Endothelial cell of umbilical vein (primary cell): ENCODE results near the gene PLPPR5. TPM values are rescaled to one million over a fixed set of nuclear protein-coding genes. Genes with fewer than 3 reads are reported as not detected.

Experiments
- BruUV-seq: library from RNA; stranded (reverse); fragments of 400-500 nt; replicated peaks from 2 replicates; lab custom pipeline; 2021; lab: Mats Ljungman, UMichigan
- CTCF ChIA-PET: fragments of 300-600, 350-600 bp; sonication (Branson Sonifier 250); formaldehyde crosslinking; loops from one replicate; lab custom pipeline; 2021; ENCODE audit warnings: antibody characterized with exemption, inconsistent platforms; lab: Charles Lee
- POLR2A ChIA-PET: fragments of 300-600, 350-600 bp; sonication (Branson Sonifier 250); formaldehyde crosslinking; loops from one replicate; lab custom pipeline; 2021; ENCODE audit warnings: antibody characterized with exemption, inconsistent platforms; lab: Charles Lee
- DNase-seq: peaks from one replicate; pipeline ENCODE4 v3.0.0-alpha.2; 2011; ENCODE audit warnings: low read depth, low spot score
- FAIRE-seq: peaks from 2 replicates; lab custom pipeline; 2011; peaks lifted over from hg19 to GRCh38; lab: Jason Lieb, UNC
- H2AFZ ChIP-seq: 2 replicates; pipeline ENCODE4 v1.6.0; 2012; ENCODE audit warnings: low read depth, low read length, control low read depth, inconsistent platforms
- H3K27ac ChIP-seq: 2 replicates; pipeline ENCODE4 v1.5.1; 2011; ENCODE audit warnings: low read depth, mild to moderate bottlenecking, control low read depth, low read length, moderate library complexity; ENCODE audit not compliant: insufficient read depth
- H3K27me3 ChIP-seq, 2 experiments: 2 replicates each; pipeline versions ENCODE4 v1.6.0 to v1.6.1; 2011; ENCODE audit warnings: low read length in 2 of 2, mixed read lengths in 1 of 2; ENCODE audit not compliant: control insufficient read depth in 2 of 2, insufficient read depth in 2 of 2
- H3K36me3 ChIP-seq, 2 experiments: 2 replicates in 1 of 2; 3 replicates in 1 of 2; pipeline ENCODE4 v1.5.1; 2011; ENCODE audit warnings: low read length in 2 of 2, mild to moderate bottlenecking in 1 of 2, moderate library complexity in 1 of 2; ENCODE audit not compliant: control insufficient read depth in 2 of 2, insufficient read depth in 2 of 2; ENCODE audit errors: extremely low read depth in 1 of 2
- H3K4me1 ChIP-seq: 3 replicates; pipeline ENCODE4 v1.5.1; 2011; ENCODE audit warnings: mild to moderate bottlenecking, low read length; ENCODE audit not compliant: control insufficient read depth, insufficient read depth; ENCODE audit errors: extremely low read depth
- H3K4me2 ChIP-seq: 2 replicates; pipeline ENCODE4 v1.6.1; 2011; ENCODE audit warnings: low read length, control low read depth, mixed read lengths; ENCODE audit not compliant: insufficient read depth
- H3K4me3 ChIP-seq, 3 experiments: fragments of 200-600 bp in 1 of 3; sonication (generic), shearing (Covaris generic) in 1 of 3; replicated peaks in 1 of 3; 2 replicates each; pipeline ENCODE4 v1.5.1; 2011 to 2016; ENCODE audit warnings: control low read depth in 3 of 3, low read length in 3 of 3, mild to moderate bottlenecking in 2 of 3, inconsistent platforms in 1 of 3, low read depth in 1 of 3, moderate library complexity in 1 of 3; ENCODE audit not compliant: insufficient read depth in 1 of 3
- H3K79me2 ChIP-seq: 2 replicates; pipeline ENCODE4 v1.6.0; 2012; ENCODE audit warnings: low read length, inconsistent platforms; ENCODE audit not compliant: control insufficient read depth, insufficient read depth
- H3K9ac ChIP-seq: replicated peaks from 2 replicates; pipeline ENCODE3; 2011; ENCODE audit warnings: low read length, control low read depth; ENCODE audit not compliant: insufficient read depth; ENCODE audit errors: extremely low read depth
- H3K9me1 ChIP-seq: replicated peaks from 3 replicates; pipeline ENCODE4 v1.6.0; 2011; ENCODE audit warnings: mild to moderate bottlenecking, low read length; ENCODE audit not compliant: control insufficient read depth, insufficient read depth; ENCODE audit errors: extremely low read depth
- H3K9me3 ChIP-seq: replicated peaks from 2 replicates; pipeline ENCODE4 v1.5.1; 2012; ENCODE audit warnings: low read length, inconsistent platforms; ENCODE audit not compliant: control insufficient read depth, insufficient read depth
- H4K20me1 ChIP-seq: replicated peaks from 2 replicates; pipeline ENCODE3; 2011; ENCODE audit warnings: mild to moderate bottlenecking, low read length; ENCODE audit not compliant: control insufficient read depth, insufficient read depth; ENCODE audit errors: extremely low read depth
- FOS ChIP-seq: IDR thresholded peaks from 2 replicates; pipeline ENCODE4 v1.6.1; 2011; ENCODE audit warnings: mild to moderate bottlenecking, low read length, moderate library complexity, borderline replicate concordance; ENCODE audit not compliant: insufficient read depth
- GATA2 ChIP-seq: IDR thresholded peaks from 2 replicates; pipeline ENCODE4 v1.7.0; 2011; ENCODE audit warnings: low read depth, mild to moderate bottlenecking, moderate library complexity, mixed read lengths, low read length; ENCODE audit not compliant: insufficient read length, insufficient read depth
- JUN ChIP-seq: IDR thresholded peaks from 2 replicates; pipeline ENCODE4 v1.6.1; 2011; ENCODE audit warnings: borderline replicate concordance, low read depth; ENCODE audit not compliant: insufficient read length, insufficient read depth
- MYC ChIP-seq: IDR thresholded peaks from one replicate; pipeline ENCODE4 v1.6.1; 2011; ENCODE audit warnings: mild to moderate bottlenecking, low read depth, low read length
- POLR2A ChIP-seq: IDR thresholded peaks from 2 replicates; pipeline ENCODE4 v1.6.1; 2012; ENCODE audit warnings: low read depth, mild to moderate bottlenecking, control low read depth, low read length
- POLR2AphosphoS5 ChIP-seq: IDR thresholded peaks from 2 replicates; pipeline ENCODE4 v1.6.1; 2012; ENCODE audit warnings: low read depth, mild to moderate bottlenecking, control low read depth, low read length, moderate library complexity; ENCODE audit not compliant: insufficient read depth
- dilution Hi-C: fragments of 300-500 bp; cut with MboI; formaldehyde crosslinking; loops from one replicate; pipeline ENCODE4 v1.15.0; 2019; ENCODE audit warnings: low sequenced_read_pairs; ENCODE audit not compliant: extremely low pct_ligation_motif_present
- intact Hi-C: fragments of 100-400 bp; cut with micrococcal nuclease; formaldehyde crosslinking; loops from one replicate; pipeline ENCODE4 v1.10.0; 2022
- polyA plus RNA-seq, 4 experiments: library from polyadenylated mRNA; depleted of rRNA in 3 of 4; stranded (reverse) in 3 of 4; unstranded in 1 of 4; fragments of >200 nt; gene quantifications; 2 replicates each; pipeline versions ENCODE4 v1.2.1 to v1.2.3, GENCODE V29; 2011 to 2012; ENCODE audit warnings: missing spikeins in 1 of 4
- total RNA-seq: library from RNA; stranded (reverse); gene quantifications from 2 replicates; pipeline ENCODE4 v1.2.3, GENCODE V29; 2021
- TF ChIP-seq, protein P1 (sequence below): IDR thresholded peaks from 2 replicates; pipeline ENCODE4 v1.6.1; 2011; ENCODE audit not compliant: insufficient read depth, insufficient read length

The PLPPR5 gene
- total and polyA plus RNA-seq, 2 donors (not counting 3 experiments of a cell fraction or from before 2014, with no cell fraction given), result not detected

DNA sequence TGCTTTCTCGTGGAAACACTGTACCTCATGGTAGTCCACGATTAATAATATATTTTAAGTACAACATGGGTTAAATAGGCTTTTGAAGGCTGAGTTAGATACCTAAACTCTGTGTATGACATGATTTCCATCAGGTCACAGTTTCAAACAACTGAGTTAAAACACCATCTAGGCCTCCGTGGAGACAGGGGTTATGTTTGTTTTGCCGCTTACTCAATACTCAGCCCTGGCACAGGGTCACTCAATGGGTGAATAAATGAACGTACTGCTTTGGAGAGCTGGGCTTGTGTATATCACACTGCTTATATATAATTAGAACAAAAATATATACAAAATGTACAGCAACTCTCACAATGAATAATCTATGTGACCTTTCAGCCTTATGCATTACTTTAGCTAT, 72.5 kb downstream of the PLPPR5 start:
- H3K4me1 ChIP-seq, result no peaks in the 10 kb centered on the region
- no peak overlapping the region for H3K27ac ChIP-seq
- H3K9ac ChIP-seq, result no peak overlapping the region
- no peak overlapping the region for H3K4me2 ChIP-seq
- FAIRE-seq (no peak), DNase-seq (no peak)
- H3K9me3 ChIP-seq, result no peaks in the 10 kb centered on the region
- no peaks in the 10 kb centered on the region for H3K9me1 ChIP-seq
- intact Hi-C loops (no loop called here), dilution Hi-C loops (no loop called here)
- BruUV-seq, result no TSS peak
- CTCF ChIA-PET, result no interaction called here
- H3K36me3 ChIP-seq, result no peaks in the 10 kb centered on the region
- H3K79me2 ChIP-seq, result no peaks in the 10 kb centered on the region
- POLR2A ChIA-PET, result no interaction called here
- no peak overlapping the region for H2AFZ ChIP-seq
- no peak for TF ChIP-seq GATA2
- TF ChIP-seq MYC, result no peak
- no peak for TF ChIP-seq POLR2AphosphoS5
- no peak for TF ChIP-seq JUN
- no peak for TF ChIP-seq FOS
- TF ChIP-seq, protein P1, sequence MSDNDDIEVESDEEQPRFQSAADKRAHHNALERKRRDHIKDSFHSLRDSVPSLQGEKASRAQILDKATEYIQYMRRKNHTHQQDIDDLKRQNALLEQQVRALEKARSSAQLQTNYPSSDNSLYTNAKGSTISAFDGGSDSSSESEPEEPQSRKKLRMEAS, result no peak
- TF ChIP-seq POLR2A, result no peak
- no peak overlapping the region for H3K4me3 ChIP-seq
- H3K27me3 ChIP-seq, result peaks cover 6% of the 10 kb centered on the region in 2 experiments
- no peaks in the 10 kb centered on the region for H4K20me1 ChIP-seq

DNA sequence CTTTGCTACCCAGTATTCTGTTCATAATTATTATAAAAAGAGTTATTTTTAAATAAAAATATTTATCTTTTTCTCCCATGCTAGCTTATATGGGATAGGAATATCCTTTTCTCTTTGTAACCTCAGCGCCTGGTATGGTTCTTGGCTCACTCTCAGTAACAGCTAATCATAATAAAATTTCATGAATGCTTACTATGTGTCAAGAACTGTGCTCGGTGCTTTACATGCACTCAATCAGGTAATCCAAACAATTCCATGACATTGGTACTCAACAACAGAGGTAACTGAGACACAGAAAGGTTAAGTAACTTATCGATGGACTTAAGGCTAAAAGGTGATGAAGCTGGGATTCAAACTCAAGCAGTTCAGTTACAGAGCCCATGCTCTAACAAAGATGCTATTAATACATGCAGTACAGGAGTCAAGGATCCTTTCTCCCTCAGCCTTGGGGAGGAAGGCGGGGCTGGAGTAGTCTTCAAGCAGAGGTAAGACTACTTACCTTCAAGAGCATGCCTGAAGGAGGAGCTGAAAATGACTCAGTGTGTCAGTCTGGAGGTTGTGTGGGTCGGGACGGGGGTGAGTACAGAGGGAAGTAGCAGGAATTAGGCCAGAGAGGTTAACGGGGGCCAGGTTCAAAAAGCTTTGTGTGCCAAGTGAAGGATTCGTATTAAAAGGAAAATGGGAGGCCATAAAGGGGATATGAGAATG, 73.4 kb downstream of the PLPPR5 start:
- no TSS peak for BruUV-seq
- FAIRE-seq, result no peak
- H3K4me2 ChIP-seq, result no peak overlapping the region
- H3K4me1 ChIP-seq, result no peaks in the 10 kb centered on the region
- no peak overlapping the region for H2AFZ ChIP-seq
- POLR2A ChIA-PET, result no interaction called here
- intact Hi-C loops, result no loop called here
- no peaks in the 10 kb centered on the region for H3K9me3 ChIP-seq
- CTCF ChIA-PET, result no interaction called here
- no peaks in the 10 kb centered on the region for H3K79me2 ChIP-seq
- no peaks in the 10 kb centered on the region for H3K9me1 ChIP-seq
- H4K20me1 ChIP-seq, result no peaks in the 10 kb centered on the region
- H3K9ac ChIP-seq, result no peak overlapping the region
- no peak for DNase-seq
- TF ChIP-seq POLR2A (no peak), MYC (no peak)
- no peak overlapping the region for H3K27ac ChIP-seq
- H3K36me3 ChIP-seq, result no peaks in the 10 kb centered on the region
- dilution Hi-C loops, result no loop called here
- H3K27me3 ChIP-seq, result peaks cover 4 to 6% of the 10 kb centered on the region in 2 experiments
- no peak overlapping the region for H3K4me3 ChIP-seq
